Anterior cingulate cortex (tissue), 58 donors: ENCODE measurements around the gene GPRIN1.
"Not testable (repeated sequence)": the region's sequence is repeated elsewhere in the genome, so short reads cannot be mapped to it uniquely, and the experiment has no call there.

Experiments
- DNase-seq, 58 donors: peaks; one replicate each; lab custom pipeline; 2025; lab: John Stamatoyannopoulos, UW

The GPRIN1 gene

GRCh38 chr5:176577312-176578176, 32.4 kb downstream of the GPRIN1 start:
- no peak for DNase-seq

- no peak for DNase-seq
Measured at GRCh38 chr5:176575488-176576422, 34.2 kb downstream of the GPRIN1 start.

- no peak for DNase-seq
Measured at GRCh38 chr5:176575066-176575465, 34.9 kb downstream of the GPRIN1 start.

GRCh38 chr5:176574297-176574591, 35.7 kb downstream of the GPRIN1 start:
- no peak for DNase-seq

GRCh38 chr5:176573564-176574296, 36.2 kb downstream of the GPRIN1 start:
- DNase-seq, result peak in 56 of 58 donors; percentile 2 to 87 (median 44)

GRCh38 chr5:176570044-176570443, 39.9 kb downstream of the GPRIN1 start:
- DNase-seq, result no peak

- DNase-seq, result no peak
Measured at GRCh38 chr5:176568657-176569056, 41.3 kb downstream of the GPRIN1 start.

GRCh38 chr5:176565760-176566288, 44.1 kb downstream of the GPRIN1 start:
- no peak for DNase-seq

- DNase-seq, result no peak
Measured at GRCh38 chr5:176564002-176564401, 46.0 kb downstream of the GPRIN1 start.

- DNase-seq, result peak in 1 of 58 donors; percentile 23
Measured at GRCh38 chr5:176562189-176562588, 47.8 kb downstream of the GPRIN1 start.

GRCh38 chr5:176561259-176561658, 48.7 kb downstream of the GPRIN1 start:
- no peak for DNase-seq

- no peak for DNase-seq
Measured at GRCh38 chr5:176560364-176560763, 49.6 kb downstream of the GPRIN1 start.

- DNase-seq, result no peak
Measured at GRCh38 chr5:176559683-176560082, 50.3 kb downstream of the GPRIN1 start.

- DNase-seq, result no peak
Measured at GRCh38 chr5:176557846-176558245, 52.1 kb downstream of the GPRIN1 start.

- no peak for DNase-seq
Measured at GRCh38 chr5:176553260-176554085, 56.5 kb downstream of the GPRIN1 start.

- no peak for DNase-seq
Measured at GRCh38 chr5:176552332-176552869, 57.6 kb downstream of the GPRIN1 start.

- not testable (repeated sequence) for DNase-seq
Measured at GRCh38 chr5:176550937-176551336, 59.0 kb downstream of the GPRIN1 start.

- no peak for DNase-seq
Measured at GRCh38 chr5:176550275-176550831, 59.6 kb downstream of the GPRIN1 start.

GRCh38 chr5:176549871-176550270, 60.1 kb downstream of the GPRIN1 start:
- no peak for DNase-seq
